ENCODE data around the gene AP3S2. TPM values are rescaled to one million over a fixed set of nuclear protein-coding genes. Genes with fewer than 3 reads are reported as not detected.

The AP3S2 gene
- total RNA-seq, 1 donor from 2014 or later = 47.5 TPM

GRCh38 chr15:89810837-89811236, 83.0 kb downstream of the AP3S2 start:
- ATAC-seq (ENCODE audit: poor library complexity) = no peak
- intact Hi-C loops (cut with DNase I) = no loop called here
- DNase-seq = no peak

- no peak for ATAC-seq (ENCODE audit: poor library complexity)
Measured at GRCh38 chr15:89809787-89810148, 84.0 kb downstream of the AP3S2 start.

GRCh38 chr15:89809093-89809786, 84.6 kb downstream of the AP3S2 start:
- intact Hi-C loops (cut with DNase I) = no loop called here
- ATAC-seq (ENCODE audit: poor library complexity) (no peak), DNase-seq (no peak)

More at GRCh38 chr15:89809787-89810148, 84.0 kb downstream of the AP3S2 start:
- intact Hi-C loops (cut with DNase I) = no loop called here
- DNase-seq = no peak

- DNase-seq = no peak
- intact Hi-C loops (cut with DNase I) = no loop called here
- ATAC-seq (ENCODE audit: poor library complexity) = no peak
Measured at GRCh38 chr15:89808160-89808870, 85.5 kb downstream of the AP3S2 start.

GRCh38 chr15:89807689-89808088, 86.1 kb downstream of the AP3S2 start:
- intact Hi-C loops (cut with DNase I) = no loop called here
- no peak for DNase-seq
- no peak for ATAC-seq (ENCODE audit: poor library complexity)

GRCh38 chr15:89806559-89807550, 86.9 kb downstream of the AP3S2 start:
- ATAC-seq (ENCODE audit: poor library complexity) = no peak
- no peak for DNase-seq

GRCh38 chr15:89806210-89806558, 87.6 kb downstream of the AP3S2 start:
- ATAC-seq (ENCODE audit: poor library complexity) (no peak), DNase-seq (no peak)
- intact Hi-C loops (cut with DNase I) = no loop called here

More at GRCh38 chr15:89806559-89807550, 86.9 kb downstream of the AP3S2 start:
- intact Hi-C loops (cut with DNase I) = no loop called here

- DNase-seq (no peak), ATAC-seq (ENCODE audit: poor library complexity) (no peak)
- intact Hi-C loops (cut with DNase I) = no loop called here
Measured at GRCh38 chr15:89805241-89806209, 88.3 kb downstream of the AP3S2 start.

- ATAC-seq (ENCODE audit: poor library complexity) (no peak), DNase-seq (no peak)
- intact Hi-C loops (cut with DNase I) = no loop called here
Measured at GRCh38 chr15:89803941-89804800, 89.6 kb downstream of the AP3S2 start.

- intact Hi-C loops (cut with DNase I) = no loop called here
- ATAC-seq (ENCODE audit: poor library complexity) (no peak), DNase-seq (no peak)
Measured at GRCh38 chr15:89802986-89803824, 90.6 kb downstream of the AP3S2 start.

GRCh38 chr15:89802231-89802928, 91.4 kb downstream of the AP3S2 start:
- intact Hi-C loops (cut with DNase I) = no loop called here
- ATAC-seq (ENCODE audit: poor library complexity) (no peak), DNase-seq (no peak)

- DNase-seq = no peak
- ATAC-seq (ENCODE audit: poor library complexity) = no peak
- intact Hi-C loops (cut with DNase I) = no loop called here
Measured at GRCh38 chr15:89801471-89802195, 92.2 kb downstream of the AP3S2 start.

GRCh38 chr15:89799918-89800498, 93.8 kb downstream of the AP3S2 start:
- ATAC-seq (ENCODE audit: poor library complexity) (no peak), DNase-seq (no peak)
- intact Hi-C loops (cut with DNase I) = no loop called here

- ATAC-seq (ENCODE audit: poor library complexity) = no peak
- intact Hi-C loops (cut with DNase I) = no loop called here
- no peak for DNase-seq
Measured at GRCh38 chr15:89799011-89799911, 94.5 kb downstream of the AP3S2 start.
